ENCODE measurements around the gene INAFM1. TPM values are rescaled to one million over a fixed set of nuclear protein-coding genes. Genes with fewer than 3 reads are reported as not detected.
A peak's percentile ranks its signal among the peaks of the same experiment; 100 is the strongest.

Gene INAFM1
- total and polyA plus RNA-seq, 9 of the 15 experiments (the other 6 are each of a cell fraction or from before 2014, with no cell fraction given): 0.71 to 30.9 (median 3.1) TPM

DNA sequence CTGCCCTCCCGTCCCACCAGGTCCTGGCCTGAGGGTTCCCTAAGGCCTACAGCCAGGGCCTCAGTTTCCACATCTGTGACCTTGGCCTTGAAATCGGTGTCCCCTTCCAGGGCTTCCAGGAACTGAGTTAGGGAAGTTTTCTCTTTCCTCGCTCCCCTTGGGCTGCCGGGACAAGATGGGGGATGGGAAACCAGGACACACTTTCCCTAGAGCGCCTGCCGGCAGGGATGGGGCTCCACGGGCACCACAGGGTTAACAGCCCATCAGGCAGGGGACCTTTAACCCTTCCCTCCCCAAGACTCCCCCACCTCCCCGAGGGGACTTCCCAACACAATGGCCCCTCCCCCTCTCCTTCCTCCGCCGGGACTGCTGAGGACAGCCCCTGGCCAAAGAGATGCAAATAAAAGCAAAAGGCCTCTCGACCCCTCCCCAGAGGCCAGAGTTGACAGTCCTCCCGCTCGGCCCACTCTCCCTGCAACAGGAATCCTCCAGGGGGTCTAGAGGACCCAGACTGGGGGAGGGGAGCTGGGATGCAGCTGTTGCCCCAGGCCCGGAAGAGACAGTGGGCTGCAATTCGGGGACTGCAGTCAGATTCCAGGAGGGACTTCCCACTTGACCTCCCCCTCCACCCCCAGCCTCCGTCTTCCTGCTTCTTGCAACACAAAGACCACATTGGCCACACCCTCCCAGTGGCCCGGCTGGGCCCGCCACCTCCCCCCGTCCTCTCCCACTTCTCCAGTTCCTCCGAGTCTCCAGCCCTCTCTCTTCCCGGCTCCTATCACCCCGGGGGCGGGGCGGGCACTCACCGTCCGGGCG lies 47.1 kb upstream of the INAFM1 start (continued):
- TF ChIP-seq, protein P1, sequence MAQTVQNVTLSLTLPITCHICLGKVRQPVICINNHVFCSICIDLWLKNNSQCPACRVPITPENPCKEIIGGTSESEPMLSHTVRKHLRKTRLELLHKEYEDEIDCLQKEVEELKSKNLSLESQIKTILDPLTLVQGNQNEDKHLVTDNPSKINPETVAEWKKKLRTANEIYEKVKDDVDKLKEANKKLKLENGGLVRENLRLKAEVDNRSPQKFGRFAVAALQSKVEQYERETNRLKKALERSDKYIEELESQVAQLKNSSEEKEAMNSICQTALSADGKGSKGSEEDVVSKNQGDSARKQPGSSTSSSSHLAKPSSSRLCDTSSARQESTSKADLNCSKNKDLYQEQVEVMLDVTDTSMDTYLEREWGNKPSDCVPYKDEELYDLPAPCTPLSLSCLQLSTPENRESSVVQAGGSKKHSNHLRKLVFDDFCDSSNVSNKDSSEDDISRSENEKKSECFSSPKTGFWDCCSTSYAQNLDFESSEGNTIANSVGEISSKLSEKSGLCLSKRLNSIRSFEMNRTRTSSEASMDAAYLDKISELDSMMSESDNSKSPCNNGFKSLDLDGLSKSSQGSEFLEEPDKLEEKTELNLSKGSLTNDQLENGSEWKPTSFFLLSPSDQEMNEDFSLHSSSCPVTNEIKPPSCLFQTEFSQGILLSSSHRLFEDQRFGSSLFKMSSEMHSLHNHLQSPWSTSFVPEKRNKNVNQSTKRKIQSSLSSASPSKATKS (CRISPR knock-in tag; IDR thresholded peaks at IDR 0.05): no peak
- TF ChIP-seq, protein P2, sequence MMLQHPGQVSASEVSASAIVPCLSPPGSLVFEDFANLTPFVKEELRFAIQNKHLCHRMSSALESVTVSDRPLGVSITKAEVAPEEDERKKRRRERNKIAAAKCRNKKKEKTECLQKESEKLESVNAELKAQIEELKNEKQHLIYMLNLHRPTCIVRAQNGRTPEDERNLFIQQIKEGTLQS (IDR thresholded peaks at IDR 0.05): peak; percentile 34; the same call in 1 of the 2 replicates
- TF ChIP-seq, protein P2 (CRISPR knock-in tag; conservative IDR thresholded peaks at IDR 0.05): no peak
- no peak for TF ChIP-seq RBM15 (IDR thresholded peaks at IDR 0.05; ENCODE audit: insufficient read depth, low read length)
- TF ChIP-seq E2F3 (CRISPR knock-in tag; IDR thresholded peaks at IDR 0.05): no peak
- TF ChIP-seq ZSCAN29 (IDR thresholded peaks at IDR 0.05): no peak
- TF ChIP-seq ZNF780A (CRISPR knock-in tag; IDR thresholded peaks at IDR 0.05): no peak
- no peak; the same call in 1 of the 2 replicates for TF ChIP-seq CBFA2T3 (IDR thresholded peaks at IDR 0.05)
- TF ChIP-seq SAFB (IDR thresholded peaks at IDR 0.05; ENCODE audit: borderline replicate concordance, low read depth, low read length): no peak
- TF ChIP-seq, protein P3, sequence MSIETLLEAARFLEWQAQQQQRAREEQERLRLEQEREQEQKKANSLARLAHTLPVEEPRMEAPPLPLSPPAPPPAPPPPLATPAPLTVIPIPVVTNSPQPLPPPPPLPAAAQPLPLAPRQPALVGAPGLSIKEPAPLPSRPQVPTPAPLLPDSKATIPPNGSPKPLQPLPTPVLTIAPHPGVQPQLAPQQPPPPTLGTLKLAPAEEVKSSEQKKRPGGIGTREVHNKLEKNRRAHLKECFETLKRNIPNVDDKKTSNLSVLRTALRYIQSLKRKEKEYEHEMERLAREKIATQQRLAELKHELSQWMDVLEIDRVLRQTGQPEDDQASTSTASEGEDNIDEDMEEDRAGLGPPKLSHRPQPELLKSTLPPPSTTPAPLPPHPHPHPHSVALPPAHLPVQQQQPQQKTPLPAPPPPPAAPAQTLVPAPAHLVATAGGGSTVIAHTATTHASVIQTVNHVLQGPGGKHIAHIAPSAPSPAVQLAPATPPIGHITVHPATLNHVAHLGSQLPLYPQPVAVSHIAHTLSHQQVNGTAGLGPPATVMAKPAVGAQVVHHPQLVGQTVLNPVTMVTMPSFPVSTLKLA (conservative IDR thresholded peaks at IDR 0.05): peak; percentile 46 to 80
- peak; percentile 23; the same call in 1 of the 2 replicates for TF ChIP-seq PML (IDR thresholded peaks at IDR 0.05; ENCODE audit: low read length)
- no peak for TF ChIP-seq ZNF445 (CRISPR knock-in tag; IDR thresholded peaks at IDR 0.05; ENCODE audit: low read depth)
- no peak for TF ChIP-seq ZNF57 (CRISPR knock-in tag; IDR thresholded peaks at IDR 0.05)
- TF ChIP-seq PCBP1 (IDR thresholded peaks at IDR 0.05; ENCODE audit: low read depth, low read length, poor library complexity, severe bottlenecking): no peak
- TF ChIP-seq ZEB2 (IDR thresholded peaks at IDR 0.05): peak; percentile 54; the same call in 1 of the 2 replicates
- TF ChIP-seq, protein P4, sequence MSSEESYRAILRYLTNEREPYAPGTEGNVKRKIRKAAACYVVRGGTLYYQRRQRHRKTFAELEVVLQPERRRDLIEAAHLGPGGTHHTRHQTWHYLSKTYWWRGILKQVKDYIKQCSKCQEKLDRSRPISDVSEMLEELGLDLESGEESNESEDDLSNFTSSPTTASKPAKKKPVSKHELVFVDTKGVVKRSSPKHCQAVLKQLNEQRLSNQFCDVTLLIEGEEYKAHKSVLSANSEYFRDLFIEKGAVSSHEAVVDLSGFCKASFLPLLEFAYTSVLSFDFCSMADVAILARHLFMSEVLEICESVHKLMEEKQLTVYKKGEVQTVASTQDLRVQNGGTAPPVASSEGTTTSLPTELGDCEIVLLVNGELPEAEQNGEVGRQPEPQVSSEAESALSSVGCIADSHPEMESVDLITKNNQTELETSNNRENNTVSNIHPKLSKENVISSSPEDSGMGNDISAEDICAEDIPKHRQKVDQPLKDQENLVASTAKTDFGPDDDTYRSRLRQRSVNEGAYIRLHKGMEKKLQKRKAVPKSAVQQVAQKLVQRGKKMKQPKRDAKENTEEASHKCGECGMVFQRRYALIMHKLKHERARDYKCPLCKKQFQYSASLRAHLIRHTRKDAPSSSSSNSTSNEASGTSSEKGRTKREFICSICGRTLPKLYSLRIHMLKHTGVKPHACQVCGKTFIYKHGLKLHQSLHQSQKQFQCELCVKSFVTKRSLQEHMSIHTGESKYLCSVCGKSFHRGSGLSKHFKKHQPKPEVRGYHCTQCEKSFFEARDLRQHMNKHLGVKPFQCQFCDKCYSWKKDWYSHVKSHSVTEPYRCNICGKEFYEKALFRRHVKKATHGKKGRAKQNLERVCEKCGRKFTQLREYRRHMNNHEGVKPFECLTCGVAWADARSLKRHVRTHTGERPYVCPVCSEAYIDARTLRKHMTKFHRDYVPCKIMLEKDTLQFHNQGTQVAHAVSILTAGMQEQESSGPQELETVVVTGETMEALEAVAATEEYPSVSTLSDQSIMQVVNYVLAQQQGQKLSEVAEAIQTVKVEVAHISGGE (CRISPR knock-in tag; IDR thresholded peaks at IDR 0.05): peak in 1 of 3 experiments; percentile 56; a peak in 1 of 6 replicates
- TF ChIP-seq POU5F1 (IDR thresholded peaks at IDR 0.05; ENCODE audit: borderline replicate concordance, low read depth, low read length, partially characterized antibody): no peak
- TF ChIP-seq, protein P5, sequence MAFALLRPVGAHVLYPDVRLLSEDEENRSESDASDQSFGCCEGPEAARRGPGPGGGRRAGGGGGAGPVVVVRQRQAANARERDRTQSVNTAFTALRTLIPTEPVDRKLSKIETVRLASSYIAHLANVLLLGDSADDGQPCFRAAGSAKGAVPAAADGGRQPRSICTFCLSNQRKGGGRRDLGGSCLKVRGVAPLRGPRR (CRISPR knock-in tag; IDR thresholded peaks at IDR 0.05): no peak

All from K562 (cell line).